ENCODE data around the gene TMEM43. TPM values are rescaled to one million over a fixed set of nuclear protein-coding genes. Genes with fewer than 3 reads are reported as not detected.

Gene TMEM43
- total RNA-seq, 1 donor from 2014 or later: 42.7 TPM

- no peaks in the 10 kb centered on the region for H3K4me1 Mint-ChIP-seq
- no peak overlapping the region for H3K27ac Mint-ChIP-seq (ENCODE audit: unreplicated experiment)
- no peak overlapping the region for H3K4me3 Mint-ChIP-seq
- DNase-seq (ENCODE audit: low read depth, low spot score): no peak
- H3K9me3 Mint-ChIP-seq: no peaks in the 10 kb centered on the region
- H3K36me3 Mint-ChIP-seq (ENCODE audit: low read depth): peaks cover 15% of the 10 kb centered on the region
- H3K27me3 Mint-ChIP-seq (ENCODE audit: low read depth): no peaks in the 10 kb centered on the region
- TF ChIP-seq, protein P1, sequence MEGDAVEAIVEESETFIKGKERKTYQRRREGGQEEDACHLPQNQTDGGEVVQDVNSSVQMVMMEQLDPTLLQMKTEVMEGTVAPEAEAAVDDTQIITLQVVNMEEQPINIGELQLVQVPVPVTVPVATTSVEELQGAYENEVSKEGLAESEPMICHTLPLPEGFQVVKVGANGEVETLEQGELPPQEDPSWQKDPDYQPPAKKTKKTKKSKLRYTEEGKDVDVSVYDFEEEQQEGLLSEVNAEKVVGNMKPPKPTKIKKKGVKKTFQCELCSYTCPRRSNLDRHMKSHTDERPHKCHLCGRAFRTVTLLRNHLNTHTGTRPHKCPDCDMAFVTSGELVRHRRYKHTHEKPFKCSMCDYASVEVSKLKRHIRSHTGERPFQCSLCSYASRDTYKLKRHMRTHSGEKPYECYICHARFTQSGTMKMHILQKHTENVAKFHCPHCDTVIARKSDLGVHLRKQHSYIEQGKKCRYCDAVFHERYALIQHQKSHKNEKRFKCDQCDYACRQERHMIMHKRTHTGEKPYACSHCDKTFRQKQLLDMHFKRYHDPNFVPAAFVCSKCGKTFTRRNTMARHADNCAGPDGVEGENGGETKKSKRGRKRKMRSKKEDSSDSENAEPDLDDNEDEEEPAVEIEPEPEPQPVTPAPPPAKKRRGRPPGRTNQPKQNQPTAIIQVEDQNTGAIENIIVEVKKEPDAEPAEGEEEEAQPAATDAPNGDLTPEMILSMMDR (conservative IDR thresholded peaks at IDR 0.05): no peak
Observed at GRCh38 chr3:14151471-14152083, 26.7 kb downstream of the TMEM43 start.

GRCh38 chr3:14152233-14152962 is 27.5 kb downstream of the TMEM43 start:
- peaks cover 20% of the 10 kb centered on the region for H3K36me3 Mint-ChIP-seq (ENCODE audit: low read depth)
- no peak for DNase-seq (ENCODE audit: low read depth, low spot score)
- no peaks in the 10 kb centered on the region for H3K4me1 Mint-ChIP-seq
- no peaks in the 10 kb centered on the region for H3K9me3 Mint-ChIP-seq
- TF ChIP-seq, protein P1 (conservative IDR thresholded peaks at IDR 0.05): peak; percentile 31
- H3K27ac Mint-ChIP-seq (ENCODE audit: unreplicated experiment): no peak overlapping the region
- H3K4me3 Mint-ChIP-seq: no peak overlapping the region
- no peaks in the 10 kb centered on the region for H3K27me3 Mint-ChIP-seq (ENCODE audit: low read depth)

DNA sequence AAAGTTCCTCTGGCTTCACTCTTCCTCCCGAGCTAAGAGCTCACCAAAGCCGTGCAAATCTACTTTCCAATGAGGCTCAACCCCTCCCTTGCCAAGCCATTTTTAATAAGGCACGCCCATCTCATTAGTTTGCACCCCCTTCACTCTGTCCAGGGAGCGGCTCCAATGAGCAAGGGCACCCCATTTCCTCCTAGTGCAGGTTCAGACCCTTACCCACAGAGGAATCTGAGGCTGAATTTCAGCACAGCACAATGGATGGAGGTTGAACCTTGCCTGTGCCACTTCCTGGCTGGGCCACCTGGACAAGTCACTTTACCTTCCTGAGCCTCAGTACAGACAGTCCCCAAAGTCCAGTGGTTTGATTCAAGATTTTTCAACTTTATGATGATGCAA is 28.1 kb downstream of the TMEM43 start:
- Mint-ChIP-seq H3K36me3 (ENCODE audit: low read depth) (peaks cover 21% of the 10 kb centered on the region), H3K4me3 (no peak overlapping the region), H3K27ac (ENCODE audit: unreplicated experiment) (no peak overlapping the region), H3K27me3 (ENCODE audit: low read depth) (no peaks in the 10 kb centered on the region), H3K4me1 (no peaks in the 10 kb centered on the region), H3K9me3 (no peaks in the 10 kb centered on the region)
- TF ChIP-seq, protein P1 (conservative IDR thresholded peaks at IDR 0.05): peak; percentile 1
- no peak for DNase-seq (ENCODE audit: low read depth, low spot score)

DNA sequence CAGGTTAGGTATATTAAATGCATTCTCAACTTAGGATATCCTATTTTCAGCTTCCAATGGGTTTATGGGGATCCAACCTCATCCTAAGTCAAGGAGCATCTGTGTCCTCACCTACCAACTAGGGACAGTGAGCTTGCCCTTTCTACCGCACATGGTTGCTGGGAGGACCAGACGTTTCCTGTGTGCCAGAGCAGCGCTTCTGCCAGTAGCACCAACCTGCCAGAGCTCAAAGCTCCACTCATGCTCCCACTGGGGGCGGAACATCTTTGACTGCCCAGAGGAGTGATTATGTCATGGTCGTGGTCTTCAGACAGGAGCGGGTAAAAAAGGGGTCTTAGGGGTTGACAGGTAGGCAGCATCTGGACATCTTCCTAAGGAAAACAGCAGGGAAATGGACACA is 28.8 kb downstream of the TMEM43 start:
- TF ChIP-seq, protein P1 (conservative IDR thresholded peaks at IDR 0.05): no peak
- DNase-seq (ENCODE audit: low read depth, low spot score): no peak
- H3K4me3 Mint-ChIP-seq: no peak overlapping the region
- no peaks in the 10 kb centered on the region for H3K27me3 Mint-ChIP-seq (ENCODE audit: low read depth)
- no peaks in the 10 kb centered on the region for H3K9me3 Mint-ChIP-seq
- no peaks in the 10 kb centered on the region for H3K4me1 Mint-ChIP-seq
- H3K27ac Mint-ChIP-seq (ENCODE audit: unreplicated experiment): no peak overlapping the region
- H3K36me3 Mint-ChIP-seq (ENCODE audit: low read depth): peaks cover 26% of the 10 kb centered on the region

DNA sequence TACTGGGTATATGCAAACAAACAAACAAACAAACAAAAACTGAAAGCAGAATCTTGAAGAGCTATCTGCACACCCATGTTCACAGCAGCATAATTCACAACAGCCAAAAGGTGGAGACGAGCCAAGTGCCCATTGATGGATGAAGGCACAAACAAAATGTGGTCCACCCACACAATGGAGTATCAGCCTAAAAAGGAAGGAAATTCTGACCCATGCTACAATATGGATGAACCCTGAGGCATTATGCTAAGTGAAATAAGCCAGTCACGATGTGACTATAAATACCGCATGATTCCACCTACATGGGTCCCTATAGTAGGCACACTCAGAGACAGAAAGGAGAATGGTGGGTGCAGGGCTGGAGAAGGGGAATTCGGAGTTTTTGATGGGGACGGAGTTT is 29.4 kb downstream of the TMEM43 start:
- Mint-ChIP-seq H3K9me3 (no peaks in the 10 kb centered on the region), H3K4me3 (no peak overlapping the region), H3K36me3 (ENCODE audit: low read depth) (peaks cover 30% of the 10 kb centered on the region), H3K4me1 (no peaks in the 10 kb centered on the region), H3K27me3 (ENCODE audit: low read depth) (no peaks in the 10 kb centered on the region), H3K27ac (ENCODE audit: unreplicated experiment) (no peak overlapping the region)
- TF ChIP-seq, protein P1 (conservative IDR thresholded peaks at IDR 0.05): no peak
- no peak for DNase-seq (ENCODE audit: low read depth, low spot score)

All from neural crest cell (in vitro differentiated cells).